HTR-8/SVneo (cell line): ENCODE results near the gene TNFSF13B.
A peak's percentile ranks its signal among the peaks of the same experiment; 100 is the strongest.
"Not testable (repeated sequence)": the region's sequence is repeated elsewhere in the genome, so short reads cannot be mapped to it uniquely, and the experiment has no call there.

Experiments used
- DNase-seq: peaks from one replicate; pipeline ENCODE4 v3.0.0; 2011; ENCODE audit warnings: low spot score, mixed read lengths; ENCODE audit not compliant: insufficient read length
- FAIRE-seq: peaks from 2 replicates; lab custom pipeline; 2011; peaks lifted over from hg19 to GRCh38; lab: Jason Lieb, UNC

The TNFSF13B gene

DNA sequence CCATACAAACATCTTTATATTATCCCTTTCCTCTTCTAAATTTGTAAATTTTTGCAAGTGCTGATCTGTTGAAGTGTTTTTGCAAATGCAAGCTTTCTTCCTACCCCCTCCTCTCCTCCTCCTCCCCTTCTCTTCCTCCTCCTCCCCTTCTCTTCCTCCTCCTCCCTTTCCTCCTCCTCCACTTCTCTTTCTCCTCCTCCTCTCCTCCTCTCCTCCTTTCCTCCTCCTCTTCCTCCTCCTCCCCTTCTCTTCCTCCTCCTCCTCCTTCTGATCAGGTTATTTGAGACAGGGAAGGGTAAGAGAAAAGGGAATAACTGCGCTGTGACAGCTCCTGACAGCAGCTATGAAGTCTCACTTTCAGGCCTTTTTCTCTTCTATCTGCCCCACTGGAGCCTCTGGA, 8.9 kb downstream of the TNFSF13B start:
- no peak for FAIRE-seq
- no peak for DNase-seq

DNA sequence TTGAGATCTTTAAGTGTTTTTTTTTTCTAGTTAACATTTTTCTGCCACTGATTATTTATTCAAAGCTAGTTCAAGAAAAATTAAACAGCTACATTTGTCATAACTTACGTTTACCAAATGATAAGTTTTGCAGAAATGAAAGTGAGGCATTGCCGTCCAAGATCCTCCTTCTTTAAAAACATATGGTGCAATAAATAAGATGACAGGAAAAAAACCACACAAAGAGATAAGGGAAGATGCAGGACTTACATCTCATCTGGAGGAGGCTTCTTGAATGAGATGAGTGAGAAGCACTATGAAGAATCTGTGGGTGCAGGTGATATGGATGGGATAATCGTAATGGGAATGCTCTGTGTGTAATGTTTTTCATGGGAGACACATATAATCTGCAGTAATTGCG, 12.4 kb downstream of the TNFSF13B start:
- DNase-seq (no peak), FAIRE-seq (no peak)

DNA sequence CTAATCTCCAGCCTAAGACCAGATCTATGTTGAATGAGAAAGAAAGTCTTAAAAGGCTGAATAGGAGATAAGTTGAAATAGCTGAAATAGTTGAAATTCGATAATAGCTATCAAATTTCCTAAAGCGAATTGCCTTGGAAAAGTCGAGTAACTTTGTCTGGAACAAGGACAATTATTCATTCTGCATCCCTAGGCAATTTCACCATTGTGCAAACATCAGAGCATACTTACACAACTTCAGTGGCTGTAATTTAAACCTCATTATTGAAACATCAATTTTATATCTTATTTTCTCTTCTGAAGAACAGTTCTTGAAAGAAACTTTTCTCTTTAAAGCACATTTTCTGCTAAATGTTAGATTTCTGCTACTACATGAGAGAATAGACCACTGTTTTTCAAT, 13.6 kb downstream of the TNFSF13B start:
- no peak for FAIRE-seq

DNA sequence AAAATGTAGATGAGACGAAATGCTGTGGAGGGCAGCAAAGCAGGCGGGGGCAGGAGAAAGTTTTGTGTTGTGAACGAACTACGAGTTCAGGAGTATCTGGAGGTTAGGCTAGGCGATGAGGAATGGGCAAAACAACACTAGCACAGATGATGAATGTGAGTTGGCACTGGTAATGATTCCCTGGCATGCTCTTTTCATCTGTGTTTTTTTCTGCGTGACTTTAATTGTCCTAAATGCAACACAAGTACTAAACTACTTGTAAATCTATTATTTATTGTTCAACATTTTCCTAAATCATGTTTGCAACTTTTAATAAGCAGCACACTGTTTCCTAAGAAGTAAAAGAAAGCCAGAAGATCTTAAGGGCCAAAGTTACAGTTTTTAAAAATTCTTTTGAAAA, 19.2 kb downstream of the TNFSF13B start:
- FAIRE-seq (no peak), DNase-seq (no peak)

More for the DNA sequence above, 13.6 kb downstream of the TNFSF13B start:
- DNase-seq = no peak

DNA sequence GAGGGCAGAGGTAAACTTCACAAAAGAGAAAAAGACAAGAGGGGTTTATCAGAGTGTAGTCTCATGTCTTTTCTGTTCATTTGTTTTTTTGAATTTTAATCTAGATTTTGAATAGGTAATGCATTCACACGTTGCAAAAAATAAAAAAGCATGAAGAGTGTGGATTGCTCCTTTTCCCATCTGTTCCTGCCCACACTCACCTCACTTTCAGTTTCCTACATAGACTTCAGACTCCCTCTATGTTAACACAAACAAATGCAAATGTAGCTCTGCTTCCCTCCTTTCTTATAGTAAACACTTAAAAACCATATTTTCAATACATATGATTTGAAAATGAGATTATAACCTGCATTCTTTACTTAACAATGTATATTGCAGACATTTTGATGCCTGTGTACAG, 20.3 kb downstream of the TNFSF13B start:
- FAIRE-seq (no peak), DNase-seq (no peak)

DNA sequence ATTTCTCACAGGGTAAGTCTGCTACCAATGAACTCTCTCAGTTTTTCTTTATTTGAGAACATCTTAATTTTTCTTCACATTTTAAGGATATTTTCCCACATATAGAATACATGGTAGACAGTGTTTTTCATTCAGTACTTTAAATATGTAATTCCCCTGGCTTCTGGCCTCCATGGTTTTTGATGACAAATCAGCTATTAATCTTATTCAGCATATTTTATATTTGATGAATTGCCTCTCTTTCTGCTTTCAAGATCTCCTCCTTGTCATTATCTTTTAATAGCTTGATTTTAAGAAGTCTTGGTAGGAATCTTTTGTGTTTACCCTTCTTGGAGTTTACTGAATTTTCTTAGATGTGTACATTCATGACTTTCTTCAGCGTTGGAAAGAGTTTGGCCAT, 27.6 kb downstream of the TNFSF13B start:
- FAIRE-seq = no peak
- no peak for DNase-seq

DNA sequence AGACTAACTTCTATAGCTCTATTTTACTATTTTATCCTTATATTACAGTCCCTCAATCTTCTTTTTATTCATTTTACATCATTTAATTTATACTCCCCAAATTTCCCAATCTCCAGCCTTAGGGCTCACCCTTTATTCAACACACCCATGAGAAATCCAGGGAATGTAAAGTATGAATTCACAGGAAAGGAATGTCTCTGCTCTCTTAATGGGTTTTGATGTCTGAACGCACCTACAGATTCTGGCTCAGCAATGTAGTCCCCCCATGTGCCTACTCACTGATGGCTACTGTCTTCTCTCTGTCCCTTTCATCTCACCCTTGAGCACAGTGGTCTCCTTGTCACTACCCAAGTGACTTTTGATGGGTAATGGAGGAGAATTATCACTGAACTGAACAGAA, 32.8 kb downstream of the TNFSF13B start:
- DNase-seq (no peak), FAIRE-seq (no peak)

DNA sequence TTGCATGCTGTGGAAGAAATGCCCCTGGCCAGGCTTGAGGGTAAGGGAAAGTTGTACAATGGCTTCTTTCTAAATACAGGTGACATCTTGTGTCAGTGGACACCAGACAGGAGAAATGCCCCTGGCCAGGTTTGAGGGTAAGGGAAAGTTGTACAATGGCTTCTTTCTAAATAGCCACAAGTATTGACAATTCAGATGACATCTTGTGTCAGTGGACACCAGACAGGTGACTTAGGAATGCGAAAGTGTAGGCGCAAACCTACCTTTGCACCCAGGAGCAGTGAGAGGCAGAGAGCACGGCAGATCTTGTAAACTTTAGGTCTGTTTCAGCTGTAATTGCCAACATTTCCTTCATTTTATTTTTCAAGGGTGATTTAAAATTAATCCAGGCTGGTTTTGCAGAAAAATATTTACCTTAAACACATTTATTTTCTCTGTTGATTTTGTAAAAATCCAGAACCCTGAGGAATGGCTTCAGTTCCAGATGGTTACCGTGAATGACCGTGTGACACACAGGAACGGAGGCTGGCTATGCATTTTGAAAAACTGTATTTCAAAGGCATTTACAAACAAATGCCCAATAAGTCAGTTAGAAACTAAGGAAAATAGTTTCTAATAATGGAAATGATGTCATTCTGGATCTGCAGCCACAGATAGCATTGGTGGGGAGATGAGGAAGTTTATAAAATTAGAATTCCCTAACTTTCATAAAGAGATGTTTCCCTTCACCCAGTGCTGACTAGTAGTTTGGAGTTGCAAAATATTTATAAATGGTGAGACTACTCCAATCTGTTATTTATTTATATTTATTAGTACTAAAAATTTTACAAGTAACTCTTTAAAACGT, 34.9 kb downstream of the TNFSF13B start:
- DNase-seq = no peak
- no peak for FAIRE-seq

DNA sequence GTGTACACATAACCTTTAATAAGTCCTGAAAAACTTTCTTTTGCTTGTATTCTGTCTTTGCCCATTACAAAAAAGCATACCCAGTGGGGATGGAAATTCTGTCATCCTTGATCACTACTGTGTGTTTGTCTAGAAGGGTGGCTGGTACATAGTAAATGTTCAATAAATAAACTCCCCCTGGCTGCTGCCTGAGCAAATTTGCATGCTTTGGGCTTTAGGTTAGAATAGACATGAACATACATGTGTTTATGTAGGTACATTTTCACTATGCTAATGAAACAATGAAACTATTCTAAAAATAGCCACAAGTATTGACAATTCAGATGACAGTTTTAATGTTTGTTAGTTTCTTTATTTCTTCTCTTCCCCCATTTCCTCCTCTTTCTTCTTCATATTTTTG, 36.1 kb downstream of the TNFSF13B start:
- FAIRE-seq (no peak), DNase-seq (no peak)

DNA sequence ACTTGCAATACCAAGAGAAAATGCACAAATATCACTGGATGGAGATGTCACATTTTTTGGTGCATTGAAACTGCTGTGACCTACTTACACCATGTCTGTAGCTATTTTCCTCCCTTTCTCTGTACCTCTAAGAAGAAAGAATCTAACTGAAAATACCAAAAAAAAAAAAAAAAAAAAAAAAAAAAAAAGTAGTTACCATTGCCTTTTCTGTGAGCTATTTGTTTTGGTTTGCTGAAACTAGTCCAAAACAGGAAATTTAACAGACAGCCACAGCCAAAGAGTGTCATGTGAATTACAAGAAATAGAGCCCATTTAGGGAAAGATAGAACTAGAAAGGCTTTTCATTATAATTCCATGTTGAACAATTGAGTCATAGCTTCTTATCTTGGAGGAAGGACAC, 37.3 kb downstream of the TNFSF13B start:
- DNase-seq = no peak
- FAIRE-seq = no peak

DNA sequence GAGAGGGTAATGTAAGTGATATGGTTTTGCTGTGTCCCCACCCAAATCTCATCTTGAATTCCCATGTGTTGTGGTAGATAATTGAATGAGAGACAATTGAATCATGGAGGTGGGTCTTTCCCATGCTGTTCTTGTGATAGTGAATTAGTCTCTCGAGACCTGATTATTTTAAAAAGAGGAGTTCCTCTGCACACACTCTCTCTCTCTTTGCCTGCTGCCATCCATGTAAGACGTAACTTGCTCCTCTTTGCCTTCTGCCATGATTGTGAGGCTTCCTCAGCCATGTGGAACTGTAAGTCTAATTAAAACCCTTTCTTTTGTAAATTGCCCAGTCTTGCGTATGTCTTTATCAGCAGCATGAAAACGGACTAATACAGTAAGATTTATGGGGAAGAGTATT, 42.1 kb downstream of the TNFSF13B start:
- DNase-seq, FAIRE-seq: not testable (repeated sequence)

DNA sequence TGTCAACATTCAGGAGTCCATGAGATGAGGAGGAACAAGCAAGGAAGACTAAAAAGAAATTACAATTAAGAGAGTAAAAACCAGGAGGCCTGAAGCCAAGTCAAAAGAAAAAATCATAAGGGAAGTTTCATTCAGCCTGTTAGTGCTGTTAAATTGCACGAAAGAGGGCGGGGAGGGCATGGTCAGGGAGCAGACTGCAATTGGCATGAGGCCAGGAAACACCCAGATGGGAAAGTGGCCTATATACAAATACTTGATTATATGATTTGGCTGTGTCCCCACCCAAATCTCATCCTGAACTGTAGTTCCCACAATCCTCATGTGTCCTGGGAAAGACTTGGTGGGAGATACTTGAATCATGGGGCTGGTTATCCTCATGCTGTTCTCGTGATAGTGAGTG, 43.9 kb downstream of the TNFSF13B start:
- FAIRE-seq = no peak
- no peak for DNase-seq

DNA sequence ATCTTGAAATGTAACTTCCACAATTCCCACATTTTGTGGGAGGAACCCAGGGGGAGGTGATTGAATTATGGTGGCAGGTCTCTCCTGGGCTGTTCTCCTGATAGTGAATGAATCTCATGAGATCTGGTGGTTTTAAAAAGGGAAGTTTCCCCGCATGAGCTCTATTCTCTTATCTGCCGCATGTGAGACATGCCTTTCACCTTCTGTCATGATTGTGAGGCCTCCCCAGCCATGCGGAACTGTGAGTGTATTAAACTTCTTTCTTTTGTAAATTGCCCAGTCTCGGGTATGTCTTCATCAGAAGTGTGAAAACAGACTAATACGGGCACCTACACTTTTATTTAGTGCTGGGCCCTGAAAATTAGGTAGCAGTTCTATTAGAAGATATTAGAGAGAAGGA, 45.8 kb downstream of the TNFSF13B start:
- no peak for FAIRE-seq
- DNase-seq = no peak

DNA sequence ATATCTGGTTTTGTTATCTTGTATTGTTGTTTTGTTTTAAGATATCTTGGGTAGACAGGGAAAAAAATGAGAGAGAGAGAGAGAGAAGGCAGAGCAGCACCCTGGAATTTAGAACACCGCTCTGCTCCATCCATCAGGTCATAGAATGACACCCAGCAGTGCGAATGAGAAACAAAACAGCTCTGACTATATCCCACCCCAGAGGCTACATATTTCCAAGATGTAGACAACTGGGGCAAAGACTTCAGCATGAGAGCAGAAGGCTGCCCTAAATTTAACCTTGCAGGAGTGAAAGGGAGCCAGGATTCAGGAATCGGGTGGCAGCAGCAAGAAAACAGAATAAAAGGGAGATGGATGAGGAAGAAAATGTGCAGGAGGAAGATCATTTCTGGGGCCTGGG, 46.5 kb downstream of the TNFSF13B start:
- no peak for DNase-seq
- FAIRE-seq = no peak

DNA sequence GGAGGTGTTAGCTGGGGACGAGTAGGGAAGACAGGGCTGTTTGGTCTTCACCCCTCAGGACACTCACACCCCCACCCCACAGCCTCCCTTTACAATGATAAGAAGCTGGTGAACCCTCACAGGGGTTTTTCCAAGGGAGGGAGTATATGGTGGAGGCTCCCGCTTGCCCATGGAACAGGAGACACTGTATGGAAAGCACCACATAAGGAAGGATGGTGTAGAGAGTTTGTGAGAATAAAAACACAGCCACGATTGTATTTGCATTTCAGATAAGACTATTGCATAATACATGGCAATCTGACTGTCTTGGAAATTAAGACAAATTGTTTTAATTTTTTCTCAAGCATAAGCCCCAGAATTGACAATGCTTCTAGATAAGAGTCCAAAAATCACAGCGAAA, 46.9 kb downstream of the TNFSF13B start:
- FAIRE-seq (no peak), DNase-seq (no peak)

DNA sequence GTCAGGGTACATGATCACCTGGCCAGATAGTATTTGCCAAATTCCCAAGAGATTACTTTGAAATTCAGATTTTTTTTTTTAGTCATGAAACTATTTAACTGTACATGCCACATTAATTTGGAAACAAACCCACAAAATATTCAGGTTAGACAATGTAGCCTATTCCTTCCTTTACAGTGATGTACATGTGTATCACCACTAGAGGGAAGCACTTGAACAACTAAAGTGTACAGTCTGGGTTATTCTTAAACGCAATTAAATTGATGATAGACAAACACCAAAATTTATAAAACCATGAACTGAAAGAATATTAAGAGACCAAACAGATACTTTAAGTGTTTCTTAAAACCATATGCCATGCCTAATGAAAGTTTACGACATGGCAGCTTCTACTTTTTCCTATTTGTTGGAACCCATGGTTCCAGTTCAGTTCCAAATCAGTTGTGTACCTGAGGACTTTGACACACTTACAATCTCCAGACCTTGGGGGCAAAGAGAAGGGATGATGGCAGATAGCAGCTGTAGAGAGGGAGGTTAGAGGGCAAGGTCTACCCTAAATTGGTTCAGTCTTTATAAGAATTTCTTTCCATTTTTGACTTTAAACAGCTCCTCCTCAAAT, 52.8 kb downstream of the TNFSF13B start:
- DNase-seq (peak; percentile 15), FAIRE-seq (no peak)

DNA sequence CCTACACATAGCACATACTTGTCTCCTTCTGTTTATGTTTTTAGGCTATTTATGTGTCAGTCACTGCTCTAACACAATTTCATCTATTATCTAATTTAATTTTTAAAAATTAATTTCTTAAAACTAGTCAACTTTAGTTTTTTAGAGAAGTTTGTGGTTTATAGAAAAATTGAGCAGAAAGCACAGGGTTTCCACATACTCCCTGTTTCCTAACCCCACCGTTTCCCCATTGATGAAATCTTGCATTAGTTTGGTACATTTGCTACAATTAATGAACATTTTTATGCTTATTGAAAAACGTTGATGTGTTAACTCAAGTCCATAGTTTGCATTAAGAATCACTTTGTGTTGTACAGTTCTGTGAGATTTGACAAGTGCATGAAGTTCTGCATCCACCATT, 53.5 kb downstream of the TNFSF13B start:
- DNase-seq = no peak
- no peak for FAIRE-seq

DNA sequence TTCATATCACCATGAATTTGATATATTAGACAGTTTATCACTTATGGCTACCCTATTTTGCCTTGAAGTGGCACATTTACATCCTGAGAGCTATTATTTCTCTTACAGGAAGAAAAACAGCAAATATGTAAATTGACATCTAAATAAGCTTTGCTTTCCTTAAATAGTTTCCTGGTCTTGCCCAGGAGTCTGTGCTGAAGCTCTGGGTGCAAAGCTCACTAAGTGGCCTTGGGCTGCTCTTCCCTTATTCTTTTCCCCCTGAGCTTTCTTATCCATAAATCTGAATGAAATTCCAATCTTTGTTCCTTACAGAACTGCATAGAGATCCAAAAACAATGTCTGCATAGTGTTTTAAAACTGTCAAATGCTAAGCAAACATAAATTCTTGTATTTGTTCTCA, 56.3 kb downstream of the TNFSF13B start:
- FAIRE-seq = no peak
- no peak for DNase-seq

DNA sequence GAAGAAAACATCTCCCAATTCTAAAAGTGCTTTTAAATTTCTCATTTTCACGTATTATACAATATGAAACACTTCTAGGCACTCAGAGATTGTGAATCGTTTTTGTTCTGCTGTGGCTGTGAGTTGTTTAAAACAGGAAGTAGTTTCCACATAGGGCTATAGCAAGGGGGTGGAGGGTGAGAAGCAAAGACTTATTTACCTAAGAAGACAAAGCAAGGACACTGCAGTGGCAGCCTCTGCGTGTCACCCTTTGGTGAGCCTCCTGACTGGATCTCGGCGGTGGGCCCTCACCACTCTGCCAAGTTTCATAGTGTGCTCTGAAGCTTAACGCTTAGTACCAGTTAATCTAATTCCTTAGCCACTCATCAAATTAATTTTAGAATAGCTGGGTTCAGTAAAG, 56.8 kb downstream of the TNFSF13B start:
- no peak for FAIRE-seq

DNA sequence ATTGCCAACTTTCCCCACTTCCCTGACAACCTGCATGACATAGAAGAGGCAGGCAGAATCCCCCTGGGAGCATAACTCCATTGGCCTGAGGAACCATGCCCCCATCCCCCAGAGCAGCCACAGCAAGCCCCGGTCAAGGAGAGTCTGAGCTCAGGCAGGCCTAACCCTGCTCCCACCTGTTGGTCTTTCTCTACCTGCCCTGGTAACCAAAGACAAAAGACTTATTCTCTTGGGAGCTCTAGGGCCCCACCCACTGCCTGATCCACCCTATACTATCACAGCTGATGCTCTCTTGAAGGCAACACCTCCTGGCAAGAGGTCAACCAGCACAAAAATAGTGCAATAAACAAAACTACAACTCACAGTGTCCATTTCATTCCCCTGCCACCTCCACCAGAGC, 59.3 kb downstream of the TNFSF13B start:
- DNase-seq = no peak
- FAIRE-seq = no peak

More for the DNA sequence above, 56.8 kb downstream of the TNFSF13B start:
- DNase-seq = no peak

DNA sequence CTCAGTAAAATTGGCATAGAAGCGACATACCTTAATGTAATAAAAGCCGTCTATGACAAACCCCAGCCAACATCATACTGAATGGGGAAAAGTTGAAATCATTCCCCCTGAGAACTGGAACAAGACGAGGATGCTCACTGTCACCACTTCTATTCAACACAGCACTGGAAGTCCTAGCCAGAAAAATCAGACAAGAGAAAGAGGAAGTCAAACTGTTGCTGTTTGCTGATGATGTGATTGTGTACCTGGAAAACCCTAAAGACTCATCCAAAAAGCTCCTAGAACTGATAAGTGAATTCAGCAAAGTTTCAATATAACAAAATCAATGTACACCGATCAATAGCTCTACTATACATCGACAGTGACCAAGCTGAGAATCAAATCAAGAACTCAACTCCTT, 63.3 kb downstream of the TNFSF13B start:
- no peak for DNase-seq
- FAIRE-seq = no peak
